HepG2 (cell line): ENCODE results near the gene HAUS5. TPM values are rescaled to one million over a fixed set of nuclear protein-coding genes. Genes with fewer than 3 reads are reported as not detected.
A peak's percentile ranks its signal among the peaks of the same experiment; 100 is the strongest.

Experiments used
- ELF4 ChIP-seq: sonication (generic); formaldehyde crosslinking; IDR thresholded peaks from 2 replicates; pipeline ENCODE4 v1.5.0; 2020; ENCODE audit warnings: missing genetic modification reagents, mild to moderate bottlenecking, moderate library complexity, borderline replicate concordance
- FOXA3 ChIP-seq: IDR thresholded peaks from 2 replicates; pipeline ENCODE4 v1.6.1; 2016; ENCODE audit warnings: missing genetic modification reagents, missing compliant biosample characterization
- FUBP1 ChIP-seq: sonication (generic); formaldehyde crosslinking; IDR thresholded peaks from 2 replicates; pipeline ENCODE4 v1.5.1; 2020; ENCODE audit warnings: missing genetic modification reagents, mild to moderate bottlenecking, borderline replicate concordance
- HDAC1 ChIP-seq: sonication (generic); formaldehyde crosslinking; IDR thresholded peaks from 2 replicates; pipeline ENCODE4 v1.5.1; 2020; ENCODE audit warnings: mild to moderate bottlenecking, missing genetic modification reagents
- HNRNPLL ChIP-seq: fragments of 200-400 bp; formaldehyde crosslinking; IDR thresholded peaks from 2 replicates; pipeline ENCODE4 v1.6.1; 2017; ENCODE audit warnings: mild to moderate bottlenecking, low read depth, low read length; ENCODE audit not compliant: poor library complexity, severe bottlenecking
- IRX3 ChIP-seq: sonication (generic); formaldehyde crosslinking; IDR thresholded peaks from 2 replicates; pipeline ENCODE4 v1.8.1; 2023; ENCODE audit warnings: mild to moderate bottlenecking, low read depth, missing genetic modification reagents, borderline replicate concordance
- KAT2B ChIP-seq: fragments of 150-350 bp; IDR thresholded peaks from 2 replicates; pipeline ENCODE4 v1.6.1; 2014; ENCODE audit warnings: low read depth, low read length, borderline replicate concordance
- KLF16 ChIP-seq, 2 experiments: sonication (generic) in 1 of 2; formaldehyde crosslinking in 1 of 2; IDR thresholded peaks; 2 replicates each; pipeline versions ENCODE4 v1.6.1 to v1.8.0; 2016 to 2023; ENCODE audit warnings: missing genetic modification reagents in 2 of 2, missing compliant biosample characterization in 1 of 2
- PCBP2 ChIP-seq: fragments of 200-400 bp; formaldehyde crosslinking; optimal IDR thresholded peaks from 2 replicates; pipeline ENCODE3; 2018; ENCODE audit warnings: low read length, low read depth; ENCODE audit not compliant: poor library complexity, severe bottlenecking
- RAD21 ChIP-seq: fragments of 450-650 bp; formaldehyde crosslinking; IDR thresholded peaks from 2 replicates; pipeline ENCODE4 v1.5.0; 2020; ENCODE audit warnings: mild to moderate bottlenecking
- RCOR2 ChIP-seq: IDR thresholded peaks from 2 replicates; pipeline ENCODE4 v1.6.1; 2016; ENCODE audit warnings: missing biosample characterization, missing genetic modification reagents
- RORA ChIP-seq: sonication (generic); formaldehyde crosslinking; IDR thresholded peaks from 2 replicates; pipeline ENCODE4 v1.5.0; 2020; ENCODE audit warnings: mild to moderate bottlenecking, missing genetic modification reagents, moderate library complexity
- USF2 ChIP-seq, 2 experiments: sonication (generic) in 1 of 2; formaldehyde crosslinking in 1 of 2; IDR thresholded peaks; 2 replicates each; pipeline versions ENCODE4 v1.5.1 to v1.6.1; 2011 to 2020; ENCODE audit warnings: borderline replicate concordance in 1 of 2, low read depth in 1 of 2, low read length in 1 of 2, mild to moderate bottlenecking in 1 of 2, missing genetic modification reagents in 1 of 2, moderate library complexity in 1 of 2
- YY1 ChIP-seq: IDR thresholded peaks from 2 replicates; pipeline ENCODE4 v1.6.1; 2011; ENCODE audit warnings: low read length, low read depth, moderate library complexity, mild to moderate bottlenecking; ENCODE audit not compliant: insufficient read depth, insufficient replicate concordance
- ZEB1 ChIP-seq: IDR thresholded peaks from 2 replicates; pipeline ENCODE4 v1.6.1; 2012; ENCODE audit warnings: mild to moderate bottlenecking, low read depth, inconsistent platforms; ENCODE audit not compliant: insufficient replicate concordance
- ZFX ChIP-seq: sonication (generic); formaldehyde crosslinking; IDR thresholded peaks from 2 replicates; pipeline ENCODE4 v1.4.0; 2020; ENCODE audit warnings: mild to moderate bottlenecking, low read depth, missing genetic modification reagents, moderate library complexity
- ZKSCAN5 ChIP-seq: sonication (generic); formaldehyde crosslinking; IDR thresholded peaks from 2 replicates; pipeline ENCODE4 v1.5.1; 2020; ENCODE audit warnings: mild to moderate bottlenecking, missing genetic modification reagents
- ZNF180 ChIP-seq: sonication (generic); formaldehyde crosslinking; IDR thresholded peaks from 2 replicates; pipeline ENCODE4 v1.4.0; 2020; ENCODE audit warnings: low read depth, missing genetic modification reagents, borderline replicate concordance
- ZNF205 ChIP-seq: IDR thresholded peaks from 2 replicates; pipeline ENCODE4 v1.6.1; 2018; ENCODE audit warnings: missing biosample characterization, missing genetic modification reagents
- ZNF280D ChIP-seq: sonication (generic); formaldehyde crosslinking; IDR thresholded peaks from 2 replicates; pipeline ENCODE4 v1.5.1; 2020; ENCODE audit warnings: mild to moderate bottlenecking, missing genetic modification reagents
- ZNF33A ChIP-seq: sonication (generic); formaldehyde crosslinking; IDR thresholded peaks from 2 replicates; pipeline ENCODE4 v1.5.1; 2020; ENCODE audit warnings: missing genetic modification reagents, mild to moderate bottlenecking, moderate library complexity, borderline replicate concordance
- ZNF619 ChIP-seq: sonication (generic); formaldehyde crosslinking; IDR thresholded peaks from 2 replicates; pipeline ENCODE4 v1.4.0; 2020; ENCODE audit warnings: mild to moderate bottlenecking, missing genetic modification reagents
- polyA plus RNA-seq, 8 experiments: library from polyadenylated mRNA; depleted of rRNA in 3 of 8; stranded (reverse) in 7 of 8; unstranded in 1 of 8; fragments of >200 nt; fragmentation: Illumina TruSeq in 4 of 8; extraction: Trizol in 4 of 8; gene quantifications; 2 replicates each; pipeline versions ENCODE4 v1.2.1 to v1.2.3, GENCODE V29; 2011 to 2016; ENCODE audit warnings: low read depth in 4 of 8, missing spikeins in 1 of 8, mixed read lengths in 1 of 8; ENCODE audit not compliant: insufficient read depth in 1 of 8
- total RNA-seq, 5 experiments: library from RNA; depleted of rRNA; stranded (reverse); fragments of >200 nt; fragmentation: Illumina TruSeq; extraction: Trizol; gene quantifications; 2 replicates each; pipeline ENCODE4 v1.2.3, GENCODE V29; 2016; ENCODE audit warnings: low read depth in 1 of 5

The HAUS5 gene
- total and polyA plus RNA-seq, 2 of the 13 experiments (the other 11 are each of a cell fraction or from before 2014, with no cell fraction given): 10.3 to 17.7 TPM

- TF ChIP-seq ZNF280D (no peak), ZNF205 (0 out of 2 replicates have a peak, but pooled peaks have one; percentile 32), RCOR2 (no peak), ZNF180 (CRISPR knock-in tag) (no peak), HDAC1 (CRISPR knock-in tag) (0 out of 2 replicates have a peak, but pooled peaks have one; percentile 25), ZNF33A (no peak), RORA (CRISPR knock-in tag) (no peak), ZNF619 (CRISPR knock-in tag) (no peak), FUBP1 (CRISPR knock-in tag) (no peak), YY1 (no peak), KLF16 (CRISPR knock-in tag; IDR thresholded peaks at IDR 0.05) (no peak), ELF4 (CRISPR knock-in tag) (no peak), PCBP2 (no peak), ZEB1 (no peak), ZKSCAN5 (0 out of 2 replicates have a peak, but pooled peaks have one; percentile 17), FOXA3 (no peak), USF2 (IDR thresholded peaks at IDR 0.05; ENCODE audit: low read depth, low read length) (no peak), USF2 (CRISPR knock-in tag; IDR thresholded peaks at IDR 0.05; ENCODE audit: borderline replicate concordance) (no peak), RAD21 (CRISPR knock-in tag) (no peak), KAT2B (no peak), IRX3 (no peak), ZFX (CRISPR knock-in tag) (peak; percentile 76), HNRNPLL (peak; percentile 14)
Observed at GRCh38 chr19:35673121-35673804, 60.7 kb downstream of the HAUS5 start (continued).
